ENCODE results near the gene PON1. TPM values are rescaled to one million over a fixed set of nuclear protein-coding genes. Genes with fewer than 3 reads are reported as not detected.

Gene PON1
- total and polyA plus RNA-seq, 2 of the 8 experiments (the other 6 are each of a cell fraction or from before 2014, with no cell fraction given), result not detected

- no peak for FAIRE-seq
- ChIA-PET POLR2A (ENCODE audit: partially characterized antibody) (no interaction called here), CTCF (ENCODE audit: partially characterized antibody) (interaction anchor here (0.9 to 1.5 kb wide), 2 partner anchors 9 to 401 kb away, joined by 3 read pairs; no protein-coding TSS in a partner anchor)
- TF ChIP-seq CBX5 (IDR thresholded peaks at IDR 0.05; ENCODE audit: low read depth, low read length) (no peak), CEBPB (IDR thresholded peaks at IDR 0.05; ENCODE audit: low read depth, low read length) (no peak), CHD1 (IDR thresholded peaks at IDR 0.05; ENCODE audit: low read depth, low read length) (no peak), BRCA1 (IDR thresholded peaks at IDR 0.05; ENCODE audit: low read depth, low read length) (no peak), EP300 (IDR thresholded peaks at IDR 0.05; ENCODE audit: borderline replicate concordance in 1 of 2, low read depth in 2 of 2, low read length in 2 of 2) (no peak), SUZ12 (IDR thresholded peaks at IDR 0.05; ENCODE audit: low read length) (no peak), TAF7 (optimal IDR thresholded peaks at IDR 0.05; ENCODE audit: borderline replicate concordance, low read depth, low read length) (no peak), SAP30 (IDR thresholded peaks at IDR 0.05; ENCODE audit: insufficient read depth, insufficient replicate concordance, low read length) (no peak), SP2 (IDR thresholded peaks at IDR 0.05; ENCODE audit: low read length) (no peak), SRF (IDR thresholded peaks at IDR 0.05; ENCODE audit: low read depth, low read length) (no peak), MAFK (IDR thresholded peaks at IDR 0.05; ENCODE audit: low read depth, low read length) (no peak), TEAD4 (IDR thresholded peaks at IDR 0.05; ENCODE audit: low read depth, low read length) (no peak)
- TF ChIP-seq, protein P1, sequence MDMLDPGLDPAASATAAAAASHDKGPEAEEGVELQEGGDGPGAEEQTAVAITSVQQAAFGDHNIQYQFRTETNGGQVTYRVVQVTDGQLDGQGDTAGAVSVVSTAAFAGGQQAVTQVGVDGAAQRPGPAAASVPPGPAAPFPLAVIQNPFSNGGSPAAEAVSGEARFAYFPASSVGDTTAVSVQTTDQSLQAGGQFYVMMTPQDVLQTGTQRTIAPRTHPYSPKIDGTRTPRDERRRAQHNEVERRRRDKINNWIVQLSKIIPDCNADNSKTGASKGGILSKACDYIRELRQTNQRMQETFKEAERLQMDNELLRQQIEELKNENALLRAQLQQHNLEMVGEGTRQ (IDR thresholded peaks at IDR 0.05; ENCODE audit: low read length), result no peak
These were observed 38.2 kb downstream of the PON1 start for GRCh38 chr7:95286096-95286495.

More at GRCh38 chr7:95286096-95286495, 38.2 kb downstream of the PON1 start:
- Histone ChIP-seq H3K27ac (ENCODE audit: low read depth, low read length) (no peak overlapping the region), H3K4ac (replicated peaks; ENCODE audit: insufficient read length, low read depth, low read length) (no peak overlapping the region), H2AFZ (ENCODE audit: low read length) (no peak overlapping the region), H3K4me2 (ENCODE audit: insufficient read depth in 1 of 2, low read depth in 2 of 2, low read length in 2 of 2) (no peak overlapping the region), H2BK15ac (ENCODE audit: low read length) (no peak overlapping the region), H4K8ac (ENCODE audit: extremely low read depth, insufficient read depth, low read length) (no peak overlapping the region), H3K36me3 (ENCODE audit: control insufficient read depth in 2 of 4, insufficient read depth in 4 of 4, low read length in 3 of 4) (peaks cover 0 to 13% (median under 1%) of the 10 kb centered on the region in 4 experiments; a peak in 3 of 8 replicates), H3K23ac (ENCODE audit: insufficient read length) (no peak overlapping the region), H3K18ac (ENCODE audit: extremely low read depth, low read length) (no peak overlapping the region), H3K56ac (replicated peaks; ENCODE audit: insufficient read length, low read depth, low read length) (no peak overlapping the region), H4K91ac (replicated peaks; ENCODE audit: insufficient read length, low read length) (no peak overlapping the region), H2BK120ac (replicated peaks; ENCODE audit: low read depth, low read length) (no peak overlapping the region), H3K79me1 (ENCODE audit: low read depth, low read length) (no peaks in the 10 kb centered on the region), H2BK20ac (ENCODE audit: low read length) (no peak overlapping the region), H2BK5ac (ENCODE audit: low read depth, low read length) (no peak overlapping the region), H3K9ac (replicated peaks in 1 of 4; ENCODE audit: extremely low read depth in 1 of 4, low read depth in 3 of 4, low read length in 3 of 4) (no peak overlapping the region), H2AK5ac (ENCODE audit: low read depth, low read length) (no peak overlapping the region), H4K20me1 (replicated peaks in 1 of 2; ENCODE audit: control insufficient read depth in 1 of 2, insufficient read depth in 2 of 2, low read length in 2 of 2) (no peaks in the 10 kb centered on the region), H2BK12ac (ENCODE audit: low read depth, low read length) (no peak overlapping the region), H3K79me2 (ENCODE audit: control insufficient read depth in 1 of 2, insufficient read depth in 2 of 2, low read length in 2 of 2) (no peaks in the 10 kb centered on the region), H3K9me3 (ENCODE audit: insufficient read depth in 2 of 2, low read depth in 1 of 2, low read length in 1 of 2) (no peaks in the 10 kb centered on the region), H3K4me1 (replicated peaks in 1 of 4; ENCODE audit: control insufficient read depth in 3 of 4, insufficient read depth in 4 of 4, low read length in 3 of 4) (no peaks in the 10 kb centered on the region), H3K27me3 (replicated peaks in 1 of 4; ENCODE audit: control insufficient read depth in 3 of 4, extremely low read depth in 1 of 4, insufficient read depth in 3 of 4, low read length in 3 of 4) (peaks cover 0 to 1% (median 0%) of the 10 kb centered on the region in 4 experiments; a peak in 1 of 7 replicates), H3K4me3 (ENCODE audit: extremely low read depth in 1 of 4, insufficient read depth in 2 of 4, low read depth in 3 of 4, low read length in 4 of 4) (no peak overlapping the region), H3K14ac (ENCODE audit: insufficient read length) (no peak overlapping the region), H3K23me2 (ENCODE audit: low read depth, low read length) (no peaks in the 10 kb centered on the region), H4K5ac (ENCODE audit: insufficient read length, low read depth, low read length) (no peak overlapping the region)
- DNase-seq (ENCODE audit: low read depth in 1 of 2, low spot score in 2 of 2), result no peak
- WGBS, 2 experiments (ENCODE audit: extremely low coverage in 1 of 2, insufficient coverage in 1 of 2, insufficient read length in 1 of 2, insufficient replicate concordance in 2 of 2, low coverage in 1 of 2, low lambda C conversion rate in 2 of 2, missing lambda C conversion rate in 1 of 2), result 97% methylated on average over 2 of the region's 2 CpGs; no CpG with 5 or more reads in 1 of the 2 experiments

Data from H1 (cell line).